Measurements from ENCODE around the gene TRIM9.
A peak's percentile ranks its signal among the peaks of the same experiment; 100 is the strongest.

GRCh38 chr14:51094901-51095853 is at the start of gene TRIM9:
- TF ChIP-seq BHLHE40 (IDR thresholded peaks at IDR 0.05; ENCODE audit: borderline replicate concordance) (no peak), ZNF384 (IDR thresholded peaks at IDR 0.05) (no peak), FOXK2 (IDR thresholded peaks at IDR 0.05) (no peak), SP1 (IDR thresholded peaks at IDR 0.05) (no peak), FOXM1 (IDR thresholded peaks at IDR 0.05; ENCODE audit: borderline replicate concordance) (no peak), SUZ12 (IDR thresholded peaks at IDR 0.05) (no peak), TARDBP (IDR thresholded peaks at IDR 0.05) (no peak), L3MBTL2 (conservative IDR thresholded peaks at IDR 0.05) (no peak), ELF4 (IDR thresholded peaks at IDR 0.05) (no peak), HDGF (IDR thresholded peaks at IDR 0.05; ENCODE audit: borderline replicate concordance) (0 out of 2 replicates have a peak, but pooled peaks have one; percentile 52)
- TF ChIP-seq, protein P1, sequence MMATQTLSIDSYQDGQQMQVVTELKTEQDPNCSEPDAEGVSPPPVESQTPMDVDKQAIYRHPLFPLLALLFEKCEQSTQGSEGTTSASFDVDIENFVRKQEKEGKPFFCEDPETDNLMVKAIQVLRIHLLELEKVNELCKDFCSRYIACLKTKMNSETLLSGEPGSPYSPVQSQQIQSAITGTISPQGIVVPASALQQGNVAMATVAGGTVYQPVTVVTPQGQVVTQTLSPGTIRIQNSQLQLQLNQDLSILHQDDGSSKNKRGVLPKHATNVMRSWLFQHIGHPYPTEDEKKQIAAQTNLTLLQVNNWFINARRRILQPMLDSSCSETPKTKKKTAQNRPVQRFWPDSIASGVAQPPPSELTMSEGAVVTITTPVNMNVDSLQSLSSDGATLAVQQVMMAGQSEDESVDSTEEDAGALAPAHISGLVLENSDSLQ (IDR thresholded peaks at IDR 0.05) = peak; percentile 99
